ENCODE results near the gene VPS50. TPM values are rescaled to one million over a fixed set of nuclear protein-coding genes. Genes with fewer than 3 reads are reported as not detected.

VPS50 gene
- total and polyA plus RNA-seq, 4 experiments from 2014 or later = 7.5 to 45.8 (median 26.0) TPM

- Histone ChIP-seq H3K27ac (ENCODE audit: low read depth, low read length) (no peak overlapping the region), H3K27me3 (ENCODE audit: insufficient read depth, low read length) (no peaks in the 10 kb centered on the region), H3K9me3 (ENCODE audit: control insufficient read depth in 1 of 2, low read length in 2 of 2) (no peaks in the 10 kb centered on the region), H3K36me3 (ENCODE audit: insufficient read depth, low read length) (no peaks in the 10 kb centered on the region), H3K4me1 (ENCODE audit: insufficient read depth, low read length) (no peaks in the 10 kb centered on the region), H3K4me3 (ENCODE audit: low read length in 2 of 2) (no peak overlapping the region)
- no peaks in the 10 kb centered on the region for H3K36me3 Mint-ChIP-seq
- intact Hi-C loops (cut with micrococcal nuclease) = no loop called here
- no peaks in the 10 kb centered on the region for H3K4me1 Mint-ChIP-seq
- no peak for DNase-seq
- no peak overlapping the region for H3K27ac Mint-ChIP-seq
- CTCF ChIA-PET (ENCODE audit: partially characterized antibody) = no interaction called here
- H3K4me3 Mint-ChIP-seq = no peak overlapping the region
- POLR2A ChIA-PET (ENCODE audit: partially characterized antibody) = no interaction called here
- peaks cover 0 to 8% (median 4%) of the 10 kb centered on the region in 8 donors for H3K9me3 Mint-ChIP-seq
- peaks cover 7 to 13% of the 10 kb centered on the region in 2 donors for H3K27me3 Mint-ChIP-seq
These were observed 143.4 kb downstream of the VPS50 start for GRCh38 chr7:93375603-93376002.

DNA sequence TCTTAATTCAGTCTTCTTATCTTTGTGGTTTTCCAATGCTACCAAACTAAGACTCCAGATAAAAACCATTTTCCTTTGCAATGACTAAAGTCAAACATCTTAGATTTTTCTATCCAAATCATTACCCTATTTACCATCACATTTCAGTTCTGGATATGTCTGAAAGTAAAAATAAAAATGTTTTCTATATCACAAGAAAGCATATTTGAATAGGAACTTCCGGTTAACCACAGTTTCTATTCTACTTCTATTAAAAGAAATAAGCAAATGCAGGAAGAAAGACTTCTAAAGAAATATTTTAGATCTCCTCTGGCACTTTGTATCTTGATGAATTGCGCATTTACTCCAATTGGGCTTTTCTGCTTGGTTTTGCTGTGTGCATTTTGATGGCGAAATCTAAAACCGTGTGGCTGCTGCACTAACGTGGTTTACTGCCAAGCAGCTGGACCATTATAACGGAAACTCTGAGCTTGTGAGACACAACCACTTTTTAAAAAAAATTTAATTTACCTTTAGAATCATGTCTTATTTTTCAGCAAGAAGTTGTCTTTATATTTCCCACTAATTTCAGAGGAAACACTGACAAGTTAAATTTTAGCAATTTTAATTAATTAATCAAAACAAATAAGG, 146.1 kb downstream of the VPS50 start:
- intact Hi-C loops (cut with micrococcal nuclease) = no loop called here
- no peak overlapping the region for H3K4me3 Mint-ChIP-seq
- H3K27me3 ChIP-seq (ENCODE audit: insufficient read depth, low read length) = no peaks in the 10 kb centered on the region
- no peaks in the 10 kb centered on the region for H3K4me1 ChIP-seq (ENCODE audit: insufficient read depth, low read length)
- H3K27ac ChIP-seq (ENCODE audit: low read depth, low read length) = no peak overlapping the region
- no peaks in the 10 kb centered on the region for H3K9me3 ChIP-seq (ENCODE audit: control insufficient read depth in 1 of 2, low read length in 2 of 2)
- H3K9me3 Mint-ChIP-seq = peaks cover 0 to 2% (median 0%) of the 10 kb centered on the region in 8 donors
- no peaks in the 10 kb centered on the region for H3K4me1 Mint-ChIP-seq
- H3K36me3 Mint-ChIP-seq = no peaks in the 10 kb centered on the region
- no peak overlapping the region for H3K4me3 ChIP-seq (ENCODE audit: low read length in 2 of 2)
- no peak for DNase-seq
- POLR2A ChIA-PET (ENCODE audit: partially characterized antibody) = no interaction called here
- no peak overlapping the region for H3K27ac Mint-ChIP-seq
- CTCF ChIA-PET (ENCODE audit: partially characterized antibody) = no interaction called here
- no peaks in the 10 kb centered on the region for H3K36me3 ChIP-seq (ENCODE audit: insufficient read depth, low read length)
- peaks cover 6 to 14% of the 10 kb centered on the region in 2 donors for H3K27me3 Mint-ChIP-seq

- CTCF ChIA-PET (ENCODE audit: partially characterized antibody) = no interaction called here
- Mint-ChIP-seq H3K4me3 (no peak overlapping the region), H3K9me3 (peaks cover 0 to 2% (median 0%) of the 10 kb centered on the region in 8 donors), H3K27ac (no peak overlapping the region), H3K36me3 (no peaks in the 10 kb centered on the region), H3K4me1 (no peaks in the 10 kb centered on the region), H3K27me3 (peaks cover 9 to 15% of the 10 kb centered on the region in 2 donors)
- no peak for DNase-seq
- intact Hi-C loops (cut with micrococcal nuclease) = no loop called here
- no peaks in the 10 kb centered on the region for H3K27me3 ChIP-seq (ENCODE audit: insufficient read depth, low read length)
- H3K9me3 ChIP-seq (ENCODE audit: control insufficient read depth in 1 of 2, low read length in 2 of 2) = no peaks in the 10 kb centered on the region
- H3K4me3 ChIP-seq (ENCODE audit: low read length in 2 of 2) = no peak overlapping the region
- POLR2A ChIA-PET (ENCODE audit: partially characterized antibody) = no interaction called here
- H3K27ac ChIP-seq (ENCODE audit: low read depth, low read length) = no peak overlapping the region
- H3K4me1 ChIP-seq (ENCODE audit: insufficient read depth, low read length) = no peaks in the 10 kb centered on the region
- H3K36me3 ChIP-seq (ENCODE audit: insufficient read depth, low read length) = no peaks in the 10 kb centered on the region
These were observed 150.2 kb downstream of the VPS50 start for GRCh38 chr7:93382362-93382761.

DNA sequence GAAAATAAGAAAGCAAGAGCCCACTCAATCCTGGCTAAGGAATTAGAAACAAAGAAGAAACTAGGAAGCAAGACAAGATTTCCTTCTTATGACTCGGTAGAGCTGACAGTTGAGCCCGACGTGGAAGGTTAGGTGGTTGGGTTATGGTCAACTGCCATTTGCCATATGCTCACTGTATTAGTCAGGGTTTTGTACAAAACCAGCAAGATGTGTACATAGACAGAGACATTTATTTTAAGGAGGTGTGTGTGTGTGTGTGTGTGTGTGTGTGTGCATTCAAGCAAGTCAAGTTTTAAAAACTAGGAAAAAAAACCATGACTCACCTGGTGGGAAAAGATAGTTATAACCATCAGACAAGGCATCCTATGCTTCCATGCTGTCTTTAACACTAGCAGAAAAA, 158.5 kb downstream of the VPS50 start:
- intact Hi-C loops (cut with micrococcal nuclease) = no loop called here
- no peak for DNase-seq
- Mint-ChIP-seq H3K4me1 (no peaks in the 10 kb centered on the region), H3K27ac (no peak overlapping the region), H3K4me3 (no peak overlapping the region), H3K9me3 (no peaks in the 10 kb centered on the region), H3K27me3 (peaks cover 3 to 9% of the 10 kb centered on the region in 2 donors), H3K36me3 (no peaks in the 10 kb centered on the region)
- Histone ChIP-seq H3K4me3 (ENCODE audit: low read length in 2 of 2) (no peak overlapping the region), H3K4me1 (ENCODE audit: insufficient read depth, low read length) (no peaks in the 10 kb centered on the region), H3K27me3 (ENCODE audit: insufficient read depth, low read length) (no peaks in the 10 kb centered on the region), H3K36me3 (ENCODE audit: insufficient read depth, low read length) (no peaks in the 10 kb centered on the region), H3K9me3 (ENCODE audit: control insufficient read depth in 1 of 2, low read length in 2 of 2) (no peaks in the 10 kb centered on the region), H3K27ac (ENCODE audit: low read depth, low read length) (no peak overlapping the region)
- ChIA-PET POLR2A (ENCODE audit: partially characterized antibody) (no interaction called here), CTCF (ENCODE audit: partially characterized antibody) (no interaction called here)

DNA sequence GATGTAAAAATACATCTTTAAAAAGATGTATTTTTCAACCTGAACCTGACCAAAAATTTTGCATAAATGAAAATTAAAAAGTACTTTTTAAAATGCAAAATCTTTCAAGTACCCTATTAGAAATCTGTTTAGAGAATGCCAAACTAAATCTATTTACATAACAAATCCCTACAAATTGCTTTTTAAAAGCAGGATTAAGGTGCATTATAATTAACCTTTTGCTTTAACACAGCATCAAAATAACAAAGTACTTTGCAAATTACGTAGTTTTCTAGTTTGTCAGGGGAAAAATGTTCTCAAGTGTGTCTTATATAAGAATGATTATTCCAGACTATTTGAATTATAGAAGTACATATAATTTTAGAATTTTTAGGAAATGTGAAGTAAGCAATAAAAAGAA, 160.8 kb downstream of the VPS50 start:
- Histone ChIP-seq H3K4me1 (ENCODE audit: insufficient read depth, low read length) (no peaks in the 10 kb centered on the region), H3K36me3 (ENCODE audit: insufficient read depth, low read length) (no peaks in the 10 kb centered on the region), H3K9me3 (ENCODE audit: control insufficient read depth in 1 of 2, low read length in 2 of 2) (no peaks in the 10 kb centered on the region), H3K27me3 (ENCODE audit: insufficient read depth, low read length) (no peaks in the 10 kb centered on the region), H3K4me3 (ENCODE audit: low read length in 2 of 2) (no peak overlapping the region), H3K27ac (ENCODE audit: low read depth, low read length) (no peak overlapping the region)
- no peak for DNase-seq
- Mint-ChIP-seq H3K9me3 (no peaks in the 10 kb centered on the region), H3K4me3 (no peak overlapping the region), H3K27ac (no peak overlapping the region), H3K4me1 (no peaks in the 10 kb centered on the region), H3K27me3 (peaks cover 1 to 5% of the 10 kb centered on the region in 2 donors), H3K36me3 (no peaks in the 10 kb centered on the region)
- CTCF ChIA-PET (ENCODE audit: partially characterized antibody) = no interaction called here
- intact Hi-C loops (cut with micrococcal nuclease) = no loop called here
- POLR2A ChIA-PET (ENCODE audit: partially characterized antibody) = no interaction called here

GRCh38 chr7:93399642-93400041, 167.5 kb downstream of the VPS50 start:
- intact Hi-C loops (cut with micrococcal nuclease) = no loop called here
- Histone ChIP-seq H3K4me3 (ENCODE audit: low read length in 2 of 2) (no peak overlapping the region), H3K36me3 (ENCODE audit: insufficient read depth, low read length) (no peaks in the 10 kb centered on the region), H3K27ac (ENCODE audit: low read depth, low read length) (no peak overlapping the region), H3K27me3 (ENCODE audit: insufficient read depth, low read length) (no peaks in the 10 kb centered on the region), H3K9me3 (ENCODE audit: control insufficient read depth in 1 of 2, low read length in 2 of 2) (no peaks in the 10 kb centered on the region), H3K4me1 (ENCODE audit: insufficient read depth, low read length) (no peaks in the 10 kb centered on the region)
- DNase-seq = no peak
- ChIA-PET POLR2A (ENCODE audit: partially characterized antibody) (no interaction called here), CTCF (ENCODE audit: partially characterized antibody) (no interaction called here)
- H3K27me3 Mint-ChIP-seq = peaks cover 0 to 1% of the 10 kb centered on the region in 2 donors
- no peak overlapping the region for H3K27ac Mint-ChIP-seq
- H3K4me1 Mint-ChIP-seq = no peaks in the 10 kb centered on the region
- H3K4me3 Mint-ChIP-seq = no peak overlapping the region
- no peaks in the 10 kb centered on the region for H3K36me3 Mint-ChIP-seq
- H3K9me3 Mint-ChIP-seq = peaks cover 0 to 3% (median 0%) of the 10 kb centered on the region in 8 donors

DNA sequence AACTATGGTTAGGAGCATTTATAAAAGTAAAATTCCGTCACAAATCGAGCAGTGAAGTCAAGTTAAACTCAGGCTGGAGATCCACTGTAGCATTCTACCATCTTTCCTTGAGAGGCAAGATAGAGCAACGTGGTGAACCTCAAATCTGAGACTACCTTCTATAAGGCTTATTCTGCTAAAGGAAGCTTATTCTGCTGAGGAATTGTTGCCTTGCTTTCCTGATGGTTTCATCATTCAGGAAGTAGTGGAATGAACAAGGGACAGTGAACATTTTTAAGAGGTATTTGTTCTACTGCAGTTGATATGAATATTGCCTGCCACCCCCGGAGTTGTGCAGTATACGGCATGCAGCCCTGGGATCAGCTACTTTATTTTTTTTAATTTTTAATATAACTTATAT, 170.8 kb downstream of the VPS50 start:
- no peaks in the 10 kb centered on the region for H3K4me1 Mint-ChIP-seq
- Histone ChIP-seq H3K27ac (ENCODE audit: low read depth, low read length) (no peak overlapping the region), H3K4me3 (ENCODE audit: low read length in 2 of 2) (no peak overlapping the region), H3K9me3 (ENCODE audit: control insufficient read depth in 1 of 2, low read length in 2 of 2) (peaks cover 0 to 4% of the 10 kb centered on the region in 2 donors), H3K4me1 (ENCODE audit: insufficient read depth, low read length) (no peaks in the 10 kb centered on the region), H3K36me3 (ENCODE audit: insufficient read depth, low read length) (no peaks in the 10 kb centered on the region), H3K27me3 (ENCODE audit: insufficient read depth, low read length) (no peaks in the 10 kb centered on the region)
- intact Hi-C loops (cut with micrococcal nuclease) = no loop called here
- H3K9me3 Mint-ChIP-seq = peaks cover 0 to 21% (median 16%) of the 10 kb centered on the region in 8 donors
- H3K27me3 Mint-ChIP-seq = peaks cover 0 to 5% of the 10 kb centered on the region in 2 donors
- DNase-seq = no peak
- no peak overlapping the region for H3K4me3 Mint-ChIP-seq
- CTCF ChIA-PET (ENCODE audit: partially characterized antibody) = no interaction called here
- POLR2A ChIA-PET (ENCODE audit: partially characterized antibody) = no interaction called here
- no peak overlapping the region for H3K27ac Mint-ChIP-seq
- no peaks in the 10 kb centered on the region for H3K36me3 Mint-ChIP-seq

DNA sequence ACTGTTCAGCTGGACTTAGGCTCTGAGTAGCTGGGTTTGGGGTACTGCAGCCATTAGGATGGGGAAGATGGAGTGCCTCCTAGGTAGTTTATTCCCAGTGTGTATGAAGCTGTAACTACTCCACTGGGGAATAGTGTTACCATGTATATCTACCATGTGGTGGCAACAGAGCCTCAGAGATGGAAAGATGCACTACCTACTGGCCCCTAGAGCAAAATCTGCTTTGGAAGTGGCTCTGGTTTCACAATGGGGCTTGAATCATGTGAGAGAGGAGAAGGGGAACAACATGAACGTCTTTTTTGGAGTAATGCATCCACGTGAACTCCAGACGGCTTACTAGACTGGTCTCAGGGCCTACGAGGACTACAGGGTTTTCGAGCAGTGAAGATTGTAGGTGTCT, 175.1 kb downstream of the VPS50 start:
- intact Hi-C loops (cut with micrococcal nuclease) = no loop called here
- Mint-ChIP-seq H3K27me3 (peaks cover 3 to 8% of the 10 kb centered on the region in 2 donors), H3K36me3 (no peaks in the 10 kb centered on the region), H3K4me3 (no peak overlapping the region), H3K4me1 (no peaks in the 10 kb centered on the region), H3K9me3 (peaks cover 0 to 21% (median 16%) of the 10 kb centered on the region in 8 donors), H3K27ac (no peak overlapping the region)
- peaks cover 0 to 4% of the 10 kb centered on the region in 2 donors for H3K9me3 ChIP-seq (ENCODE audit: control insufficient read depth in 1 of 2, low read length in 2 of 2)
- no peaks in the 10 kb centered on the region for H3K4me1 ChIP-seq (ENCODE audit: insufficient read depth, low read length)
- no peak overlapping the region for H3K27ac ChIP-seq (ENCODE audit: low read depth, low read length)
- no peaks in the 10 kb centered on the region for H3K36me3 ChIP-seq (ENCODE audit: insufficient read depth, low read length)
- CTCF ChIA-PET (ENCODE audit: partially characterized antibody) = no interaction called here
- H3K27me3 ChIP-seq (ENCODE audit: insufficient read depth, low read length) = no peaks in the 10 kb centered on the region
- no peak overlapping the region for H3K4me3 ChIP-seq (ENCODE audit: low read length in 2 of 2)
- POLR2A ChIA-PET (ENCODE audit: partially characterized antibody) = no interaction called here
- DNase-seq = no peak

All from CD4-positive, alpha-beta memory T cell (primary cell).